SK-N-MC (cell line): ENCODE data around the gene PNLIPRP1.

Experiments
- EZH2 ChIP-seq: fragments of 200-600 bp; sonication (generic); IDR thresholded peaks from one replicate; pipeline ENCODE4 v1.6.1; 2017; ENCODE audit warnings: antibody characterized with exemption
- POLR2AphosphoS5 ChIP-seq: IDR thresholded peaks from 2 replicates; pipeline ENCODE4 v1.6.1; 2012; ENCODE audit warnings: mild to moderate bottlenecking, low read depth, low read length, borderline replicate concordance

DNA sequence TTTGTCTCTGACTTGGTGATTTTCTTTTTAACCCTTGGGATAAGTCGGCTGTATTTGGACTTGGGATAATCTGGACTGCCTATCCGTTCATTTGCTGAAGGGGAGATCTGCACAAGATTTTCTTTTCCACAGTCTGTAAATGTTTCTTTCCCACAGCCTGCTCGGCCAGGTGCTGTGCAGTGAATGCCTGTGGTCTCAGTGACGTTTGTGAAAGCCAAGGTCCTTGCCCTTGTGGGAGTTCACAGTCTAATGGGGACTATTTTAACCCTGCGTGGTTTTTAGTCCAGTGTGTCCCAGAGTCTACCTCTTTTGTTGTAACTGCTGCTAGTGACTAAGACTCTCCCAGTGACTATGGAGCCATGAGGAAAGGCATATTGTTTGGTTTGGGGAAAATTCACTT lies 36.1 kb upstream of the PNLIPRP1 start:
- TF ChIP-seq POLR2AphosphoS5 (no peak), EZH2 (no peak)
